ENCODE results near the gene EMSY.

The EMSY gene

GRCh38 chr11:76561245-76561644, 116.4 kb downstream of the EMSY start:
- H2AFZ ChIP-seq (ENCODE audit: low read depth, low read length, severe bottlenecking): no peak overlapping the region
- no peak for TF ChIP-seq CTCF (IDR thresholded peaks at IDR 0.05; ENCODE audit: insufficient read depth, low read length, poor library complexity, severe bottlenecking)
- TF ChIP-seq EZH2phosphoT487 (conservative IDR thresholded peaks at IDR 0.05; ENCODE audit: low read length): no peak
- H3K79me2 ChIP-seq (ENCODE audit: insufficient read depth, low read length): no peaks in the 10 kb centered on the region

GRCh38 chr11:76562541-76562940, 117.7 kb downstream of the EMSY start:
- Histone ChIP-seq H3K79me2 (ENCODE audit: insufficient read depth, low read length) (no peaks in the 10 kb centered on the region), H3K36me3 (ENCODE audit: low read length) (no peaks in the 10 kb centered on the region), H2AFZ (ENCODE audit: low read depth, low read length, severe bottlenecking) (no peak overlapping the region), H3K9me3 (ENCODE audit: insufficient read depth, low read length) (no peaks in the 10 kb centered on the region), H3K9ac (ENCODE audit: low read length) (no peak overlapping the region), H3F3A (ENCODE audit: insufficient read depth) (no peaks in the 10 kb centered on the region), H3K9me2 (replicated peaks; ENCODE audit: insufficient read depth, low read length) (no peaks in the 10 kb centered on the region), H3K27ac (ENCODE audit: low read depth, low read length) (no peak overlapping the region), H3K4me3 (ENCODE audit: insufficient read depth, low read length, poor library complexity, severe bottlenecking) (no peak overlapping the region), H4K20me1 (ENCODE audit: low read depth, low read length) (no peaks in the 10 kb centered on the region), H3K27me3 (ENCODE audit: low read length) (no peaks in the 10 kb centered on the region), H3K4me2 (ENCODE audit: low read depth, low read length, poor library complexity, severe bottlenecking) (no peak overlapping the region)
- no peak for TF ChIP-seq CTCF (IDR thresholded peaks at IDR 0.05; ENCODE audit: insufficient read depth, low read length, poor library complexity, severe bottlenecking)
- no peak for TF ChIP-seq EZH2phosphoT487 (conservative IDR thresholded peaks at IDR 0.05; ENCODE audit: low read length)

More at GRCh38 chr11:76561245-76561644, 116.4 kb downstream of the EMSY start:
- Histone ChIP-seq H3K9me2 (replicated peaks; ENCODE audit: insufficient read depth, low read length) (no peaks in the 10 kb centered on the region), H3F3A (ENCODE audit: insufficient read depth) (no peaks in the 10 kb centered on the region), H3K27me3 (ENCODE audit: low read length) (no peaks in the 10 kb centered on the region), H3K27ac (ENCODE audit: low read depth, low read length) (no peak overlapping the region), H3K9ac (ENCODE audit: low read length) (no peak overlapping the region), H3K4me3 (ENCODE audit: insufficient read depth, low read length, poor library complexity, severe bottlenecking) (no peak overlapping the region), H3K36me3 (ENCODE audit: low read length) (no peaks in the 10 kb centered on the region), H3K9me3 (ENCODE audit: insufficient read depth, low read length) (no peaks in the 10 kb centered on the region), H4K20me1 (ENCODE audit: low read depth, low read length) (no peaks in the 10 kb centered on the region), H3K4me2 (ENCODE audit: low read depth, low read length, poor library complexity, severe bottlenecking) (no peak overlapping the region)

- Histone ChIP-seq H2AFZ (ENCODE audit: low read depth, low read length, severe bottlenecking) (no peak overlapping the region), H3K4me2 (ENCODE audit: low read depth, low read length, poor library complexity, severe bottlenecking) (no peak overlapping the region), H3K36me3 (ENCODE audit: low read length) (no peaks in the 10 kb centered on the region), H3K4me3 (ENCODE audit: insufficient read depth, low read length, poor library complexity, severe bottlenecking) (no peak overlapping the region), H3F3A (ENCODE audit: insufficient read depth) (no peaks in the 10 kb centered on the region), H4K20me1 (ENCODE audit: low read depth, low read length) (no peaks in the 10 kb centered on the region), H3K27me3 (ENCODE audit: low read length) (no peaks in the 10 kb centered on the region; the same call in 1 of the 2 replicates), H3K27ac (ENCODE audit: low read depth, low read length) (no peak overlapping the region), H3K9ac (ENCODE audit: low read length) (no peak overlapping the region), H3K79me2 (ENCODE audit: insufficient read depth, low read length) (no peaks in the 10 kb centered on the region), H3K9me2 (replicated peaks; ENCODE audit: insufficient read depth, low read length) (no peaks in the 10 kb centered on the region), H3K9me3 (ENCODE audit: insufficient read depth, low read length) (no peaks in the 10 kb centered on the region)
- TF ChIP-seq EZH2phosphoT487 (conservative IDR thresholded peaks at IDR 0.05; ENCODE audit: low read length) (no peak), CTCF (IDR thresholded peaks at IDR 0.05; ENCODE audit: insufficient read depth, low read length, poor library complexity, severe bottlenecking) (no peak)
These were observed 119.5 kb downstream of the EMSY start for GRCh38 chr11:76564364-76564763.

Data from SU-DHL-6 (cell line).